ENCODE results near the gene IL32.
"Not testable (repeated sequence)": the region's sequence is repeated elsewhere in the genome, so short reads cannot be mapped to it uniquely, and the experiment has no call there.

Gene IL32

DNA sequence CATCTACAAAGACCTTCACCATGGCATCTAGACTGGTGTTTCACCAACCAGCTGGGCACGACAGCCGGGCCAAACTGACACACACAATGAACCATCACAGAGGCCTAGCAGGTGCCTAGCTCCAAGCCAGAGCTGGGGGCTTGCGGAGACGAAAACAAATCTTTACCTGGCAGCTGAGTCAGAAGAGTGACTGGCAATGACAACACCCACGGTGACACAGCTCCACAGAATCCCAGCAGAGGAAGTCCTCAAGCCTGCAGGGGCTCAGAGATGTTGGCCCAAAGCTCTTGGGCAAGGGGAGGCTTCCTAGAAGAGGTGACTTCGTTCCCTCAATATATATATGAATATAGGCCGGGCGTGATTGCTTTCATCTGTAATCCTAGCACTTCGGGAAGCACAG is 13.9 kb upstream of the IL32 start:
- no peak for DNase-seq (ENCODE audit: low read depth in 2 of 2)

DNA sequence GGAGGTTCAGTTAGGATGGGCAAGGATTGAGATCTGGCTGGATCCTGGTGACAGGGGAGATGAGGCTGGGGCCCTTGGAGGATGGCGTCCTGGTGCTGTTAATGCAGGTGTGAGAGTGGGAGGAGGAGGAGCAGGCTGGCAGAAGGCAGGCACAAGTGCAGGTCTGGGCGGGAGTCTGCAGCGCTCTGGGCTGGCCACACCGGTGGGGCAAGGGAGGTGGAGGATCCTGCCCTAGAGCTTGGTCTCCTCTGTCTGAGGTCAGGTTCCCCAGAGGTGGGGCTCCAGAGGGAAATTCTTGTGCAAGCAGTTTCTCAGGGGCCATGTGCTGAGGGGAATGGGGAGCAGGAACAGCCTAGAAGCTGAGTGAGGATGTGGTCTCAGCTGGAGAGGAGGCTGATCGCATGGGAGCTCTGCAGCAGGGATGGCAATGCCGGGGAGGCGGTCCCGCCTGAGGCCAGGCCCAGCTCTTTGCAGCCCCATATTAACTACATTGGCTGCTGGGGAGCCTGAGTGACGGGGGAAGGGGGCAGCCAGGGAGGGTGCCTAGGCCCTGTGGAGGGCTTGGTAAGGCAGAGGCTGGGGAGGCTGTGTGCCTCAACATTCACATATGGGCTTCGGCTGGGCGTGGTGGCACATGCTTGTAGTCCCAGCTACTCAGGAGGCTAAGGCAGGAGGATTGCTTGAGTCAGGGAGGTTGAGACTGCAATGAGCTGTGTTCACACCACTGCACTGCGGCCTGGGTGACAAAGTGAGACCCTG is 12.7 kb upstream of the IL32 start:
- not testable (repeated sequence) for DNase-seq (ENCODE audit: low read depth in 2 of 2)

DNA sequence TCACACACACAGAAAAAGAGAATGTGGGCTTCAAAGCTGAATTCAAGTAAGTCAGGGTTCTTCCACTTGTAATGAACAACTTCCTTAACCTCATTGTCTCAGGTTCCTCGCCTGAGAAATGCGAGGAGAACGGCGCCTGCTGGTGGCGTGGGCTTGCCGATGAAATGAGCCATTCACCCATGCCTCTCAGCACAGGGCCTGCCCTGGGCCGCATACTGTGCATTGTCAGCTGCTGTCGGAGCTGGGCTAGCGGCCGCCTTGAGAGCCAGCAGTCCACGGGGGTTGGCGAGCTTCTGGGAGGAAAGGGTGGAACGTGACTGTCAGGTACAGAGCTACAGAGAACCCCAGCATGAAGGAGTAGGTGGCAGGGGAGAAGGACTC is 12.1 kb upstream of the IL32 start:
- not testable (repeated sequence) for DNase-seq (ENCODE audit: low read depth in 2 of 2)

DNA sequence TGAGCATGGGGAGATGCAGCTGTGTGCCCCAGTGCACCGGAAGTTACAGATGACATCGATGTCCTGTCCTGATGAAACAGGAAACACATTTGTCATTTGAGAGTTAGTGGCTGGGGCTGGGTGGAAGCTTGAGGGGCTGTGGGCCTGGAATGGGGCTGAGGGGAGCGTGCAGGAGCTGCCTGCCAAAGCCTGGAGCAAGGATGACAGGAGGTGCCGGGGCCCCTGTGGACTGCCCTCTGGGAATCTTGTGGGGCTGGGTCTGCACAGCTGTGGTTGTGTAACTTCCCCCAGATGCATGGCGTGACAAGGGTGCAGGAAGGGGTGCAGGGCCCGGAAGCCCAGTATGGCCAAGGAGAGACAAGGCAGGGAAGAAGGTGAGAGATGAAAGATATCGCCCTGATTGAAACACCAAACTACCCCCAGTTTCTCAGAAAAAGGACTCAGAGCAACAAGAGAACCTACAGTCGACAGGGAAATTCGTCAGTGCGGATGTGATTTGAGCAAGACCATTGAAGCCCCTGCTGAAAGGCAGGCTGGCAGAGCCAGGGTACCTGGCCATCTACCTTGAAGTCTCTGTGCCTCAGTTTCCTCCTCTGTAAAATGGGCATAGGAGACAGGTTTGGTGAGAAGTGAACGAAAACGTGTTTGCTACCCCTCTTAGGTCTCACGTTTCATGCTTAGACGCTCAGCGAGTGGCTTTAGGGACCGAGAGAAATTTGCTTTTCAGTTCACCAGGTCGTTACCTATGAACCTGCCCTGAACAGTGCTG is 10.3 kb upstream of the IL32 start:
- no peak for DNase-seq (ENCODE audit: low read depth in 2 of 2)

DNA sequence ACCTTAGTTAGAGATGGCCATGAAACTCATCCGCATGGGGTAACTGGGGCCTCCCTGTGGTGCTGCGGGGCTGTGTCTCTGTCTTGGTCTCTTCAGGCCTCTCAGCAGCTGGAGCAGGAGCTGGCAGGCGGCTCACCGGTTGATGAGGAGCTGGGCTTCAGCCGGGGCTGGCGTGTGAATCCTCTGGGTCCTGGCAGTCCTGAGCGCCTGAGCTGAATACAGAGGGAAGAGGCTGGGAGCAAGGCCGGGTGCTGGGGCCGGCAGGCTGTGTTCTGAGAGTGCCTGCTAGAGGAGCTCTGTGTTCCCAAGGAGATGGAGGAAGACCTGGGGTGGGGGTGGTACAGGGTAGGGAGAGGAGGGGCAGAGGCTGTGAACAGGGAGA is 9.7 kb upstream of the IL32 start:
- DNase-seq (ENCODE audit: low read depth in 2 of 2), result not testable (repeated sequence)

DNA sequence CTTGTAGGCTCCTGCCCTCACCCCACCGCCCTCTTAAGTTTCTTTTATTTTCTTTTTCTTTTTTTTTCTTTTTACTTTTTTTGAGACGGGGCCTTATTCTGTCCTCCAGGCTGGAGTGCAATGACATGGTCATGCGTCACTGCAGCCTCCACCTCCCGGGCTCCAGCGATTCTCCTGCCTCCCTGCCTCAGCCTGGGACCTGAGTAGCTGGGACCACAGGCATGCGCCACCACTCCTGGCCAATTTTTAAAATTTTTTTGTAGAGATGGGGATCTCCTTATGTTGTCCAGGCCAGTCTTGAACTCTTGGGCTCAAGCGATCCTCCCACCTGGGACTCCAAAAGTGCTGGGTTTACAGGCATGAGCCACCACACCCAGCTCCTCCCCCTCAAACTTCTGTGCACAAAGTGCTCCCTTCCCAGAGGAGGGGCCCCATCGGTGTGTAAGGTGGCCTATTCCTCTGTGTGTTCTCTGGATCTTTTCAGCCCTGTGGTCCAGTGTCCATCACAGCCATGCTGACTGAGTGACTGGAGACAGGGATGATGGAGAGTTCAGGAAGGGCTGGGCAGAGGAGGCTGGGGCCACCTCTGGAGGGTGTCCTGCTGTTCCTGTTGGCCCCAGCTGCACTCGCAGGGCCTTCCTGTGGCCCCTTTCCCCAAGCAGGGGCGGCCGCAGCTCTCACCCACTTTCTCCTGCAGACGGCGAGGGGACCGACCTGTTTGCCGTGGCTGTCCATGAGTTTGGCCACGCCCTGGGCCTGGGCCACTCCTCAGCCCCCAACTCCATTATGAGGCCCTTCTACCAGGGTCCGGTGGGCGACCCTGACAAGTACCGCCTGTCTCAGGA is 8.9 kb upstream of the IL32 start:
- DNase-seq (ENCODE audit: low read depth in 2 of 2), result no peak

DNA sequence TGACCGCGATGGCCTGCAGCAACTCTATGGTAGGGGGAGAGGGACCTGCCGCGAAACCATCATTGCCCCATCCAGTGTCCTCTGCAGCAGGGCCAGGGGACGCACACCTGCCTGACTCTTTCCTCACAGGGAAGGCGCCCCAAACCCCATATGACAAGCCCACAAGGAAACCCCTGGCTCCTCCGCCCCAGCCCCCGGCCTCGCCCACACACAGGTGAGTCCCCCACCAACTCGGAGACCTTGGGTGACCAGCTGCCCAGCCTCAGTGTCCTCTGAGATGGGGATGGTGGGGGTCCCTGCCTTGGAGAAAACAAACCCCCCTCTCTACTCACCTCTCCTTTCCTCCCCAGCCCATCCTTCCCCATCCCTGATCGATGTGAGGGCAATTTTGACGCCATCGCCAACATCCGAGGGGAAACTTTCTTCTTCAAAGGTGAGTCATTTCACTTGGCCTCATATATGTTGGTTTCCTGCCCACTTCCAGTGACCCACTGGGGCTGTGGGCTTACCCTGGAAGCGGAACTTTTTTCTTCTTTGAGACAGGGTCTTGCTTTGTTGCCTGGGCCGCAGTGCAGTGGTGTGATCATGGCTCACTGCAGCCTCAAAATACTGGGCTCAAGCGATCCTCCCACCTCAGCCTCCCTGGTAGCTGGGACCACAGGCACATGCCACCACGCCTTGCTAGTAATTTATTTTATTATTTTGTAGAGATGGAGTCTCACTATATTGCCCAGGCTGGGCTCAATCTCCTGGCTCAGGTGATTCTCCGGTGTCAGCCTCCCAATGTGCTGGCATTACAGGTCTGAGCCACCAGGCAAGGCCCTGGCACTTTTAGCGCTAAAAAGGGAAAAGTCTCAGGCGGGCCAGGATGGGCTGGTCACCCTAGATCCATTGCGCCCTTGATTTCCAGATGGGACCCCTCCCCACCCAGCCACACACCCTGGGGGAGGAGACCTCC is 8.0 kb upstream of the IL32 start:
- no peak for DNase-seq (ENCODE audit: low read depth in 2 of 2)

DNA sequence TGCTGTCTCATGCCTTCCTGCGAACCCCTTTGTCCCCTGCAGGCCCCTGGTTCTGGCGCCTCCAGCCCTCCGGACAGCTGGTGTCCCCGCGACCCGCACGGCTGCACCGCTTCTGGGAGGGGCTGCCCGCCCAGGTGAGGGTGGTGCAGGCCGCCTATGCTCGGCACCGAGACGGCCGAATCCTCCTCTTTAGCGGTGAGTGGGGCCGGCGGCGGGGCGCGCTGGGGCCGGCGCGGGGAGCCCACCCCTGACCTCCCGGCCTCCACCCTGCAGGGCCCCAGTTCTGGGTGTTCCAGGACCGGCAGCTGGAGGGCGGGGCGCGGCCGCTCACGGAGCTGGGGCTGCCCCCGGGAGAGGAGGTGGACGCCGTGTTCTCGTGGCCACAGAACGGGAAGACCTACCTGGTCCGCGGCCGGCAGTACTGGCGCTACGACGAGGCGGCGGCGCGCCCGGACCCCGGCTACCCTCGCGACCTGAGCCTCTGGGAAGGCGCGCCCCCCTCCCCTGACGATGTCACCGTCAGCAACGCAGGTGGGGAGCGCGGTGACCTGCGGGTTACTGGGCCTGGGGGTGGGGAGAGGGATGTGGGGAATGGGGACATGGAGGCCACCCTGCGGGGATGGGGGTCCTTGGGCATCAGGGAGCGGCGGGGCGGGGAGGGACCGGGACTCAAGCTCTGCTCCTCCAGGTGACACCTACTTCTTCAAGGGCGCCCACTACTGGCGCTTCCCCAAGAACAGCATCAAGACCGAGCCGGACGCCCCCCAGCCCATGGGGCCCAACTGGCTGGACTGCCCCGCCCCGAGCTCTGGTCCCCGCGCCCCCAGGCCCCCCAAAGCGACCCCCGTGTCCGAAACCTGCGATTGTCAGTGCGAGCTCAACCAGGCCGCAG is 7.1 kb upstream of the IL32 start:
- DNase-seq (ENCODE audit: low read depth in 2 of 2), result no peak

DNA sequence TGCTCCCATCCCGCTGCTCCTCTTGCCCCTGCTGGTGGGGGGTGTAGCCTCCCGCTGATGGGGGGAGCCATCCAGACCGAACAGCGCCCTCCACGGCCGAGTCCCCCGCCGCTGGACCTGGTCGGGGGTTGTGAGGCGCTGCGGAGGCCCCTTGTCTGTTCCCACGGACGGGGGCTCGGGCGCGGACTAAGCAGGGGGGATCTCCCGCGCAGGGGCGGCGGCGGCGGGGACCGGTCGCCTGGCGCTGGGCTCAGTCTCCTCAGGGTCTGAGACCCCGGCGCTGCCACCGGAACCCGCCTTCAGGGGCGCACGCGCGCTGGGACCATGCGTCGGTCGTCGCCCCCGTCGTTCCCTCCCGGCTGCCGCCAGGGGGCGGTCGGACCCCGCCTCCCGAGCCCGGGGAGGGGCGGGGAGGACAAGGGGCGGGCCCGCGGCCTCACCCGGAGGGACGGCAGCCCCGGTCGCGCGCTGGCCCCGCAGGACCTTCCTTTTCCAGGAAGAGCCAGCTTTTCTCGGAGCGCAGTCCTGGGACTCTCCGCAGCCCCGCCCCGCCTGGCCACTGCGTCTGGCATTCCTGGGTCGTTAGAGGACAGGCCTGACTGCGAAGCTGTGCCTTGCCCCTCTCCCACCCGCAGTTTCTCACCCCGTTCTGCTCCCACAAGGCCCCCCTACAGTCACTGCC is 6.3 kb upstream of the IL32 start:
- DNase-seq (ENCODE audit: low read depth in 2 of 2), result peak; percentile 74 to 77

DNA sequence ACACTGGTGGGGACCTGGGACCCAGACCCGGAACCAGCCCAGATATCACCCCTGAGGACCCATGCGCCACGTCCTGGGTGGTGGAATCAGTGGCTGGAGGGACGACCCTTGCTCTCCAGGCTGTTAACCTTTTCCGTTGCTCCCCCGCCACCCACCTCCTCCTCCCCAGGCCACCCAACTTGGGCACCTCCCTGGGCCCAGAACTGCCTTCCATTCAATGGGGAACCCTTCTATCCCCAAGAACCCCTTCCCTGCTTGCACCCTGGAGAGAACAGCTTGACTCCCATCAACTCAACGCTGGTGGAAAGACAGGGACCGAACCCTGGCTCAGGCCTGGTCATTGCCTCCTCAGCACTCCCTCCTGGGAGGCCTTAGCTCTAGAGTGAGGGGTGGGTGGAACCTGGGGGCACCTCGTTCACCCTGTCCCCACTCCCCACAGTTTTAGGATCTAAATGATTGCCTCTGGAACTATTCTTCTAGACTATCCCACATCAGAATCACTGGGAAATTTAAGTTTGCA is 5.7 kb upstream of the IL32 start:
- no peak for DNase-seq (ENCODE audit: low read depth in 2 of 2)

DNA sequence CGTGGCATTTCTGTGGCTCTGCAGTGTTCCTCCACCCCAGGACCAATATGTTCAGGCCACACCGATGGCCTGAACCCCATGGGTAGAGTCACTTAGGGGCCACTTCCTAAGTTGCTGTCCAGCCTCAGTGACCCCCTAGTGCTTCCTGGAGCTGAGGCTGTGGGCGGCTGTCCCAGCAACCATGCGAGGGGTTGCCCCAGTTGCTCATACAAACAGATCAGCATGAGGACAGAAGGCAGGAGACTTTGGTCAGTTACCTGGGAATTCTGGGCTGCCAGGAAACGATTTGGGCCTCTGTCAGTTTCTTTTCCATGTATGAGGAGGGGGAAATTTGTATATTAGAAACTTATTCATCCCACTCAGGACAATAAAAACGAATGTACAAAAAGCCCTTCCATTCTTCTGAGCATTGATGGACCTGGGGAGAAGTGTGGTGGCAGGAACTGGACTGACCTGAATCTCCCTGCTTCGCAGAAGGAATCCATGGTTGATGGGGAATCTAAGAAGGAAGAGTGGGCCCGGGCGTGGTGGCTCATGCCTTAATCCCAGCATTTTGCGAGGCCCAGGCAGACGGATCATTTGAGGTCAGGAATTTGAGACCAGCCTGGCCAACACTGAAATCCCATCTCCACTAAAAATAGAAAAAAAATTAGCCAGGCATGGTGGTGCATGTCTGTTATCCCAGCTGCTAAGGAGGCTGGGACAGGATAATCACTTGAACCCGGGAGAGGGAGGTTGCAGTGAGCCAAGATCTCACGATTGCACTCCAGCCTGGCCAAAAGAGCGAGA is 4.9 kb upstream of the IL32 start:
- no peak for DNase-seq (ENCODE audit: low read depth in 2 of 2)

DNA sequence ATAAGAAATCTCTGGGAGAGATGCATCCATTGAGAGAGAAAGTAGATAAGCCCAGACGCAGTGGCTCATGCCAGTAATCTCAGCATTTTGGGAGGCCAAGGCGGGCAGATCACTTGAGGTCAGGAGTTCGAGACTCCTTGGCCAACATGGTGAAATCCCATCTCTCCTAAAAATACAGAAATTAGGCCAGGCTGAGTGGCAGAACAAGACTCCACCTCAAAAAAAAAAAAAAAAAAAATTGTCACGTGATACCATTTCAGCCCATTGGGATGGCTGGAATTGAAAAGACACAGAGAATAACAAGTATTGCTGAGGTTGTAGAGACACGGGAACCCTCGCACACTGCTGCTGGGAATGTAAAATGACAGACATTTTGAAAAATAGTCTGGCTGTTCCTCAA is 2.9 kb upstream of the IL32 start:
- DNase-seq (ENCODE audit: low read depth in 2 of 2), result no peak

DNA sequence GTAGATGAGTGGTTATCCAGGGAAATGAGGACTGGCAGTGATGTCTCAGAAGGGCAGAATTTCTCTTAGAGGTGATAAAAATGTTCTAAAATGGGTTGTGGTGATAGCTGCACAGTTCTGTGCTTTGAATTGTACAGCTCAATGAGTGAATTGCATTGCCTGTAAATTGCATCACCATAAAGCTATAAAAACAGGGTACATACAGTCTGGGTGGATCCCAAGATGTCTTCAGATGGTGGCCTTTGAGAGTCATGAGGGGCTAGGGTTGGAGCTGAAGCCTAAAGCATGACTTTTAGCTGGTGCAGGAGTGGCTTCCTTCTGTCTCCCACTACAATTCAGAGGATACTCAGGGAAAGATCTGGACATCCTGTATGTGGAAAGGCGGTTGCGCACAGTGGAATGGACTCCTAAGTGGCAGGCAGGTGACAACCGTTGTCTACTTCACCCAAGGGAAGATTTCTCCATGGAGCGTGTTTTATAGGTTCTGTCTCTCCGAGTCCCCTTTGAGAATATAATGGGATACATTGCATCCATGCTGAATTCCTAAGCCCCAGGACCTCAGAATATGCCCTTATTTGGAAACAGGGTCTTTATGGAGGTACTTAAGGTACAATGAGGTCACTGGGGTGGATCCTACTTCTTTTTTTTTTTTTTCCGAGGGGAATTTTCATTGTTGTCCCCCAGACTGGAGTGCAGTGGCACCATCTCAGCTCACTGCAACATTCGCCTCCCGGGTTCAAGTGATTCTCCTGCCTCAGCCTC is 1.6 kb upstream of the IL32 start:
- DNase-seq (ENCODE audit: low read depth in 2 of 2), result no peak

DNA sequence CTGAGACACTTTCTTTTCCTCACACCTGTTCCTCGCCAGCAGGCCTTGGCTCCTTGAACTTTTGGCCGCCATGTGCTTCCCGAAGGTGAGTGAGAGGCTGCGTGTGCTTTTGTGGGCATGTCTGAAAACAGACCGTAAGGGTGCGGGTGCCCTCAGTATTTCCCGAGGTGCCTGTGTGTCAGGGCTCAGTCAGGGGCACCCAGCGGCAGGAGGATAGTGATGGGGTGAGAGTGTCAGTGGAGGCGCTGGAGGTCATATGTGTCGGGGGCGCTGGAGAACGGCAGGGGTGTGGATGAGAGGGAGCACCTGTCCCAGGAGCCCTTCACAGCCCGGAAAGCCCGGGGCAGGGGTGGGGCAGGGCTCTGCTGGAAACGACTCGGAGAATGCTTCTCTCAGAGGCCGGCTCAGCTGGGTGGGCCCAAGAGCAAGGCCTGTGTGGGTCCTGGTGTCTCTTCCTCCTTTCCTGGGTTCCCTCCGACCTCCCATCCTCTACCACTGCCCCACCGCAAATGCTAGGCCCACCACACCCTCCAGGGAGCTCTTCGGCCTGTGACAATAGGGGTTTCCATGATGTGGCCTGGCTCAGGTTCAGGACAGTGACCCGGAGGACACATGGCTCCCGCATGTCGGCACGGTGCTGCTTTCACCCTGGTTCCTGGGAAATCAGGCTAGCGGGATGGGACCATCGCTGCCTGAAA is 451 bp downstream of the IL32 start:
- no peak for DNase-seq (ENCODE audit: low read depth in 2 of 2)

DNA sequence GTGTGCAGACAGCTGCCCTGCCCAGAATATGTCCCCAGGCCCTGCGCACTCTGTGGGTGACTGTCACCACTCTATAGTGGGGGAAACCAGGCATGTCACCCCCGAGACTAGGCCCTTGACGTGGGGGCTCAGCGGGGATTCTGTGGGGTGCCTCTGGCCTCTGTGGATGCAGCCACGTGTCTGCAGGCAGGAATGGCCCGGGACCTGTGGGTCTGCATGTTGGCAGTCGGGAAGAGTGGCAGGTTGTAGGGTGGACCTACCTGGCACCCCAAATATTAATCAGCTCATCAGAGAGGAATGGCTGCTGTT is 954 bp downstream of the IL32 start:
- no peak for DNase-seq (ENCODE audit: low read depth in 2 of 2)

DNA sequence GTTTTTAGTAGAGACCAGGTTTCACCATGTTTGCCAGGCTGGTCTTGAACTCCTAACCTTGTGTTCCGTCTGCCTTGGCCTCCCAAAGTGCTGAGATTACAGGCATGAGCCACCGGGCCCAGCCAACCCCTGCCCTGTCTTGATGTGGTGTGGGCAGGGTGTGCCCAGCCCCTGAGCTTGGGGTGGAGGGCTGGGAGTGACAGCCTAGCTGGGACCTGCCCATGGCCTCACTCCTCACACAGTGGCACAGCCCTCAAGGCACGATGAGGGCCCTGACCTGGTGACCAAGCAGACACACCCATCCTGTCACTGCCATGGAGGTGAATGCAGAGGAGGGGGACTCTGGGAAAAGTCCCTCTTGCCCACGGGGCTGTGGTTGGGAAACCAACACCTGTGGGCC is 3.0 kb downstream of the IL32 start:
- no peak for DNase-seq (ENCODE audit: low read depth in 2 of 2)

DNA sequence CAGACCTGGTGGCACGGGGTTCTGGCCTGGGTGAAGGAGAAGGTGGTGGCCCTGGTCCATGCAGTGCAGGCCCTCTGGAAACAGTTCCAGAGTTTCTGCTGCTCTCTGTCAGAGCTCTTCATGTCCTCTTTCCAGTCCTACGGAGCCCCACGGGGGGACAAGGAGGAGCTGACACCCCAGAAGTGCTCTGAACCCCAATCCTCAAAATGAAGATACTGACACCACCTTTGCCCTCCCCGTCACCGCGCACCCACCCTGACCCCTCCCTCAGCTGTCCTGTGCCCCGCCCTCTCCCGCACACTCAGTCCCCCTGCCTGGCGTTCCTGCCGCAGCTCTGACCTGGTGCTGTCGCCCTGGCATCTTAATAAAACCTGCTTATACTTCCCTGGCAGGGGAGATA is 3.7 kb downstream of the IL32 start:
- not testable (repeated sequence) for DNase-seq (ENCODE audit: low read depth in 2 of 2)

Data from stimulated activated CD4-positive, alpha-beta T cell treated with anti-CD3 and anti-CD28 coated beads, Interleukin-1b, Interleukin-23, amount 100 ng/mL, for 1 hour (primary cell).